Occipital lobe (tissue), 2 donors: Measurements from ENCODE around the gene STARD3NL. TPM values are rescaled to one million over a fixed set of nuclear protein-coding genes. Genes with fewer than 3 reads are reported as not detected.
"Not testable (repeated sequence)": the region's sequence is repeated elsewhere in the genome, so short reads cannot be mapped to it uniquely, and the experiment has no call there.

Experiments used
- DNase-seq: peaks from one replicate; lab custom pipeline; 2025; lab: John Stamatoyannopoulos, UW
- total RNA-seq: library from RNA; depleted of rRNA; stranded (reverse); fragments of >200 nt; gene quantifications from one replicate; pipeline ENCODE4 v1.2.3, GENCODE V29; 2014

Gene STARD3NL
- total RNA-seq, 1 donor from 2014 or later: 93.4 TPM

- DNase-seq: no peak
Observed at GRCh38 chr7:38220452-38220851, 42.4 kb downstream of the STARD3NL start.

GRCh38 chr7:38222481-38223096 lies 44.5 kb downstream of the STARD3NL start:
- no peak for DNase-seq

GRCh38 chr7:38223306-38223705 lies 45.3 kb downstream of the STARD3NL start:
- DNase-seq: no peak

GRCh38 chr7:38224392-38224791 lies 46.3 kb downstream of the STARD3NL start:
- DNase-seq: no peak

- no peak for DNase-seq
Observed at GRCh38 chr7:38229386-38229785, 51.3 kb downstream of the STARD3NL start.

GRCh38 chr7:38229884-38230642 lies 52.0 kb downstream of the STARD3NL start:
- DNase-seq: no peak

- no peak for DNase-seq
Observed at GRCh38 chr7:38232502-38233366, 54.7 kb downstream of the STARD3NL start.

- not testable (repeated sequence) for DNase-seq
Observed at GRCh38 chr7:38234759-38235158, 56.7 kb downstream of the STARD3NL start.

GRCh38 chr7:38235606-38236005 lies 57.6 kb downstream of the STARD3NL start:
- DNase-seq: no peak

- DNase-seq: not testable (repeated sequence)
Observed at GRCh38 chr7:38239129-38239528, 61.1 kb downstream of the STARD3NL start.

GRCh38 chr7:38241071-38241470 lies 63.0 kb downstream of the STARD3NL start:
- DNase-seq: no peak

- DNase-seq: no peak
Observed at GRCh38 chr7:38242814-38243213, 64.8 kb downstream of the STARD3NL start.

- DNase-seq: not testable (repeated sequence)
Observed at GRCh38 chr7:38243345-38243744, 65.3 kb downstream of the STARD3NL start.

GRCh38 chr7:38244516-38244915 lies 66.5 kb downstream of the STARD3NL start:
- no peak for DNase-seq

GRCh38 chr7:38245409-38245977 lies 67.4 kb downstream of the STARD3NL start:
- DNase-seq: no peak

GRCh38 chr7:38248069-38248567 lies 70.1 kb downstream of the STARD3NL start:
- DNase-seq: no peak

GRCh38 chr7:38249849-38250248 lies 71.8 kb downstream of the STARD3NL start:
- DNase-seq: not testable (repeated sequence)

GRCh38 chr7:38257350-38257677 lies 79.3 kb downstream of the STARD3NL start:
- no peak for DNase-seq

GRCh38 chr7:38259157-38259556 lies 81.1 kb downstream of the STARD3NL start:
- DNase-seq: not testable (repeated sequence)

- not testable (repeated sequence) for DNase-seq
Observed at GRCh38 chr7:38261601-38262000, 83.6 kb downstream of the STARD3NL start.

- DNase-seq: not testable (repeated sequence)
Observed at GRCh38 chr7:38262026-38262425, 84.0 kb downstream of the STARD3NL start.

- DNase-seq: no peak
Observed at GRCh38 chr7:38262545-38262944, 84.5 kb downstream of the STARD3NL start.
